Nephron (organoid): ENCODE data around the gene FAM228A.

Source experiments
- H3K27ac Mint-ChIP-seq, 3 experiments: 2 replicates each; pipeline ENCODE4 v1.8.0; 2020; ENCODE audit warnings: mixed read lengths in 3 of 3, mild to moderate bottlenecking in 2 of 3, moderate library complexity in 1 of 3
- H3K27me3 Mint-ChIP-seq: 2 replicates; pipeline ENCODE4 v1.8.0; 2021; ENCODE audit warnings: low read depth, mild to moderate bottlenecking, moderate library complexity, mixed read lengths
- H3K36me3 Mint-ChIP-seq: 2 replicates; pipeline ENCODE4 v1.8.0; 2020; ENCODE audit warnings: low read depth, mixed read lengths
- H3K4me1 Mint-ChIP-seq: 2 replicates; pipeline ENCODE4 v1.8.0; 2020; ENCODE audit warnings: mixed read lengths
- H3K4me3 Mint-ChIP-seq, 3 experiments: 2 replicates each; pipeline ENCODE4 v1.8.0; 2020; ENCODE audit warnings: mild to moderate bottlenecking in 3 of 3, mixed read lengths in 3 of 3, moderate library complexity in 2 of 3
- H3K9me3 Mint-ChIP-seq: 2 replicates; pipeline ENCODE4 v1.8.0; 2020; ENCODE audit warnings: mixed read lengths
- CTCF ChIP-seq, 3 experiments: fragments of 200-600 bp; sonication (generic); IDR thresholded peaks; one replicate each; pipeline ENCODE4 v1.5.0; 2021; ENCODE audit warnings: antibody characterized with exemption in 3 of 3; ENCODE audit not compliant: unreplicated experiment in 3 of 3

The FAM228A gene

GRCh38 chr2:24163601-24164000 lies 11.3 kb upstream of the FAM228A start:
- no peak for TF ChIP-seq CTCF (IDR thresholded peaks at IDR 0.05; ENCODE audit: unreplicated experiment in 3 of 3)
- Mint-ChIP-seq H3K4me1 (no peaks in the 10 kb centered on the region), H3K4me3 (no peak overlapping the region), H3K9me3 (peaks cover 21% of the 10 kb centered on the region), H3K27ac (no peak overlapping the region), H3K36me3 (peaks cover 43% of the 10 kb centered on the region), H3K27me3 (no peaks in the 10 kb centered on the region)

GRCh38 chr2:24164416-24164973 lies 10.4 kb upstream of the FAM228A start:
- TF ChIP-seq CTCF (IDR thresholded peaks at IDR 0.05; ENCODE audit: unreplicated experiment in 3 of 3), result no peak
- Mint-ChIP-seq H3K27me3 (no peaks in the 10 kb centered on the region), H3K27ac (no peak overlapping the region), H3K4me3 (no peak overlapping the region), H3K4me1 (no peaks in the 10 kb centered on the region), H3K9me3 (peaks cover 17% of the 10 kb centered on the region), H3K36me3 (peaks cover 35% of the 10 kb centered on the region)

GRCh38 chr2:24169023-24169422 lies 5.8 kb upstream of the FAM228A start:
- Mint-ChIP-seq H3K27me3 (no peaks in the 10 kb centered on the region), H3K9me3 (peaks cover 7% of the 10 kb centered on the region), H3K4me1 (no peaks in the 10 kb centered on the region), H3K4me3 (no peak overlapping the region), H3K27ac (no peak overlapping the region), H3K36me3 (peaks cover 6% of the 10 kb centered on the region)
- no peak for TF ChIP-seq CTCF (IDR thresholded peaks at IDR 0.05; ENCODE audit: unreplicated experiment in 3 of 3)

DNA sequence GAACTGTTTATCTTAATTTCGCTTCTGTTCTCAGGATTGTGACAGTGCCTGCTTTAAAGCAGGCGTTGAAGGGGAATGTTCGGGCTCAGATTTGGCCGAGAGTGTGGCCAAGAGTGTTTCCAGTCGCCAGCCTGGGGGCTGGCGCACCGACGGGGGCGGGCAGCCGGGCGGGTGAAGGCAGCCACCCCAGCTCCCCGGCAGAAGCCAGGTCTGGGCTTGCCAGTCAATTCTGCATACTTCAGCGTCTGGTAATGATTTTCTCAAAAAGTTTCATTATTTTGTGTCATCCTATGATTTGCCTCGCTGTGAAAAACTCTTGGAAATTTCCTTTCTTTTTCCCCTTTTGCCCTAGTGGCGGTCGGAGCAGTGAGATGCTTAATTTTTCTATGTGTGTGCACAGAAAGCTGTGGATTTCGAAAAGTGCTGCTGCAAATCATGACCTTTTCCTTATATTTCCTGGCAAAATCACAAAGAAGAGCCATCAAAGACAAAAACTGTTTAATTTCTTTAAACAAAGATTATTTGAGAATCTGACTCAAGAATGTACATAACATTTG lies 856 bp downstream of the FAM228A start:
- no peak for TF ChIP-seq CTCF (IDR thresholded peaks at IDR 0.05; ENCODE audit: unreplicated experiment in 3 of 3)
- Mint-ChIP-seq H3K27me3 (peaks cover 4% of the 10 kb centered on the region), H3K4me3 (no peak overlapping the region), H3K27ac (peak overlapping the region in 1 of 3 experiments; percentile 40), H3K4me1 (peaks cover 12% of the 10 kb centered on the region), H3K36me3 (peaks cover 5% of the 10 kb centered on the region), H3K9me3 (peaks cover 8% of the 10 kb centered on the region)

- peaks cover 8% of the 10 kb centered on the region for H3K9me3 Mint-ChIP-seq
- no peak for TF ChIP-seq CTCF (IDR thresholded peaks at IDR 0.05; ENCODE audit: unreplicated experiment in 3 of 3)
- no peak overlapping the region for H3K4me3 Mint-ChIP-seq
- H3K27ac Mint-ChIP-seq, result peak overlapping the region; percentile 18 to 74 (median 40)
- peaks cover 12% of the 10 kb centered on the region for H3K4me1 Mint-ChIP-seq
- peaks cover 4% of the 10 kb centered on the region for H3K27me3 Mint-ChIP-seq
- peaks cover 5% of the 10 kb centered on the region for H3K36me3 Mint-ChIP-seq
Measured at GRCh38 chr2:24176326-24176725, 1.5 kb downstream of the FAM228A start.

DNA sequence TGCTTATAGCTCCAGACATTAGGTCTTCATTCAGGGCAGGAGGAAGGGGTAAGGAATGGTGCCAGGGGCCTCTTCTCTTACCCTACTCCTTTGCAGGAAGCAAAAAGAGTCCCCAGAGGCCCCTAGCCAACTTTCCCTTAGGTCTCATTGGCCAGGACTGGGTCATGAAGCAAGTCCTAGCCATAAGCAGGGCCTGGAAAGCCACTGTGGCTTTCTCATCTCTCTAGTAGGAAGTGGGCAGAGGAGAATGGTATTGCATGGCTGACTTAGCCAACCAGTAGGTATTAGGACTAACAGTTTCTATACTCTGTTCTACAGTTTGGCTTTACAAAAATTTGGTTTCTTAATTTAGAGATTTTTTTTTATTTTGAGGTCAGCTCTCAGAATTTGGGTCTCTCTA lies 4.8 kb downstream of the FAM228A start:
- Mint-ChIP-seq H3K27me3 (peaks cover 4% of the 10 kb centered on the region), H3K27ac (no peak overlapping the region), H3K4me1 (peaks cover 18% of the 10 kb centered on the region), H3K4me3 (no peak overlapping the region), H3K9me3 (no peaks in the 10 kb centered on the region), H3K36me3 (no peaks in the 10 kb centered on the region)
- TF ChIP-seq CTCF (IDR thresholded peaks at IDR 0.05; ENCODE audit: unreplicated experiment in 3 of 3), result no peak
